ENCODE results near the gene CEACAM21.

GRCh38 chr19:41627966-41628675 is 52.2 kb downstream of the CEACAM21 start:
- no peak for TF ChIP-seq CTCF (IDR thresholded peaks at IDR 0.05; ENCODE audit: low read length)
- no peak for TF ChIP-seq EZH2 (optimal IDR thresholded peaks at IDR 0.05; ENCODE audit: low read depth, low read length)
- no peak for TF ChIP-seq EZH2phosphoT487 (IDR thresholded peaks at IDR 0.05; ENCODE audit: low read length)
